CD4-positive, alpha-beta memory T cell (primary cell): ENCODE results near the gene HS2ST1. TPM values are rescaled to one million over a fixed set of nuclear protein-coding genes. Genes with fewer than 3 reads are reported as not detected.

ENCODE experiments used
- CTCF ChIA-PET: fragments of 350-600 bp; sonication (Branson Sonifier 250); formaldehyde crosslinking; loops from one replicate; lab custom pipeline; 2021; ENCODE audit warnings: inconsistent platforms; ENCODE audit not compliant: partially characterized antibody; lab: Charles Lee
- POLR2A ChIA-PET: fragments of 350-600 bp; sonication (Branson Sonifier 250); formaldehyde crosslinking; loops from one replicate; lab custom pipeline; 2021; ENCODE audit not compliant: partially characterized antibody; lab: Charles Lee
- DNase-seq, 5 donors: peaks; one replicate each; pipeline versions ENCODE4 v3.0.0 to v3.0.0-alpha.2; 2020 to 2022; ENCODE audit warnings: mixed read lengths in 1 of 5
- H3K27ac ChIP-seq: one replicate; pipeline ENCODE4 v1.7.0; 2013; ENCODE audit warnings: low read depth, low read length
- H3K27me3 ChIP-seq: 2 replicates; pipeline ENCODE4 v1.7.0; 2013; ENCODE audit warnings: mild to moderate bottlenecking, low read length, moderate library complexity; ENCODE audit not compliant: insufficient read depth
- H3K36me3 ChIP-seq: 2 replicates; pipeline ENCODE4 v1.7.0; 2013; ENCODE audit warnings: mild to moderate bottlenecking, low read length, moderate library complexity; ENCODE audit not compliant: insufficient read depth
- H3K4me1 ChIP-seq: 2 replicates; pipeline ENCODE4 v1.7.0; 2013; ENCODE audit warnings: mild to moderate bottlenecking, low read length, moderate library complexity; ENCODE audit not compliant: insufficient read depth
- H3K4me3 ChIP-seq, 2 donors: one replicate each; pipeline ENCODE4 v1.7.0; 2013; ENCODE audit warnings: low read length in 2 of 2, mild to moderate bottlenecking in 1 of 2
- H3K9me3 ChIP-seq, 2 donors: one replicate each; pipeline ENCODE4 v1.7.0; 2013; ENCODE audit warnings: low read length in 2 of 2, control low read depth in 1 of 2; ENCODE audit not compliant: control insufficient read depth in 1 of 2
- H3K27ac Mint-ChIP-seq, 7 donors: one replicate each; pipeline ENCODE4 v1.8.0; 2020 to 2021; ENCODE audit warnings: mixed read lengths in 7 of 7, mild to moderate bottlenecking in 6 of 7, inconsistent platforms in 3 of 7, moderate library complexity in 3 of 7
- H3K27me3 Mint-ChIP-seq, 2 donors: one replicate each; pipeline ENCODE4 v1.8.0; 2020 to 2021; ENCODE audit warnings: mixed read lengths in 2 of 2
- H3K36me3 Mint-ChIP-seq, 2 donors: one replicate each; pipeline ENCODE4 v1.8.0; 2020 to 2021; ENCODE audit warnings: mixed read lengths in 2 of 2, inconsistent platforms in 1 of 2, mild to moderate bottlenecking in 1 of 2
- H3K4me1 Mint-ChIP-seq, 4 donors: one replicate each; pipeline ENCODE4 v1.8.0; 2020 to 2021; ENCODE audit warnings: mixed read lengths in 4 of 4, mild to moderate bottlenecking in 1 of 4
- H3K4me3 Mint-ChIP-seq, 8 donors: one replicate each; pipeline ENCODE4 v1.8.0; 2020 to 2021; ENCODE audit warnings: mixed read lengths in 8 of 8, mild to moderate bottlenecking in 7 of 8, moderate library complexity in 6 of 8, inconsistent platforms in 3 of 8
- H3K9me3 Mint-ChIP-seq, 8 donors: one replicate each; pipeline ENCODE4 v1.8.0; 2020 to 2021; ENCODE audit warnings: mixed read lengths in 8 of 8, mild to moderate bottlenecking in 5 of 8, inconsistent platforms in 3 of 8, moderate library complexity in 1 of 8
- intact Hi-C: fragments of 100-400 bp; cut with micrococcal nuclease; formaldehyde crosslinking; loops from one replicate; pipeline ENCODE4 v1.15.1; 2023
- polyA plus RNA-seq, 2 donors: library from polyadenylated mRNA; unstranded; fragments of 300-500 nt; fragmentation: Illumina TruSeq; gene quantifications; one replicate each; pipeline ENCODE4 v1.2.3, GENCODE V29; 2021
- total RNA-seq, 2 experiments: library from RNA; stranded (reverse); gene quantifications; one replicate each; pipeline ENCODE4 v1.2.3, GENCODE V29; 2021

The HS2ST1 gene
- total and polyA plus RNA-seq, 4 experiments from 2014 or later, result 5.4 to 15.8 (median 11.2) TPM

DNA sequence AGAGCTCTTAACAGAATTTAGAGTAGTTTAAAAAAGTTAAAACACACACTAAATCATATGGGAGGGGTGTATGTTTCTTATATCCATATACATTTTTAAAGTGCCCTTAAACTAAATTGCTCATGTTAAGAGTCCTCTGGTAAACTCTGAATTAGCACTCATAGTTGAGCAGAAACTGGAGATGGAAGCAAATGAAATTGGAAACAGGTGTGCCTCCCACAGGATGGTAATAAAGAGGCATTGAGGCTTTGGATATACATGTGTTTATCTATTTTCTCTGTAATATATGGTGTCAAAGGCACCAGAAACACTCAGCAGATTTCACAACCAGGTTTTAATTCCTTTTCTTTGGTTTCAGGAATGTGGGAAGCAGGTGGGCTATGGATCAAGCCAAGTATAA is 188.6 kb downstream of the HS2ST1 start:
- Mint-ChIP-seq H3K36me3 (peaks cover 23 to 43% of the 10 kb centered on the region in 2 donors), H3K27me3 (no peaks in the 10 kb centered on the region), H3K4me1 (no peaks in the 10 kb centered on the region), H3K4me3 (no peak overlapping the region), H3K9me3 (peaks cover 0 to 10% (median 4%) of the 10 kb centered on the region in 8 donors), H3K27ac (no peak overlapping the region)
- no peak overlapping the region for H3K27ac ChIP-seq
- DNase-seq, result no peak
- H3K36me3 ChIP-seq, result no peaks in the 10 kb centered on the region
- ChIA-PET CTCF (interaction anchor here (1.1 kb wide), 1 partner anchor 28 kb away, joined by 3 read pairs; no protein-coding TSS in a partner anchor), POLR2A (no interaction called here)
- intact Hi-C loops, result no loop called here
- H3K4me3 ChIP-seq, result no peak overlapping the region
- H3K4me1 ChIP-seq, result no peaks in the 10 kb centered on the region
- peaks cover 0 to 4% of the 10 kb centered on the region in 2 donors for H3K9me3 ChIP-seq
- no peaks in the 10 kb centered on the region for H3K27me3 ChIP-seq

GRCh38 chr1:87104140-87104539 is 189.7 kb downstream of the HS2ST1 start:
- H3K4me1 Mint-ChIP-seq, result no peaks in the 10 kb centered on the region
- POLR2A ChIA-PET, result no interaction called here

GRCh38 chr1:87104945-87105344 is 190.5 kb downstream of the HS2ST1 start:
- H3K27me3 ChIP-seq, result no peaks in the 10 kb centered on the region
- peaks cover 0 to 4% of the 10 kb centered on the region in 2 donors for H3K9me3 ChIP-seq
- no peak overlapping the region for H3K27ac ChIP-seq
- intact Hi-C loops, result no loop called here
- H3K9me3 Mint-ChIP-seq, result peaks cover 0 to 10% (median 4%) of the 10 kb centered on the region in 8 donors
- no peak overlapping the region for H3K4me3 ChIP-seq
- no peak for DNase-seq
- H3K36me3 ChIP-seq, result no peaks in the 10 kb centered on the region
- H3K4me3 Mint-ChIP-seq, result no peak overlapping the region
- peaks cover 21 to 33% of the 10 kb centered on the region in 2 donors for H3K36me3 Mint-ChIP-seq
- H3K4me1 ChIP-seq, result no peaks in the 10 kb centered on the region
- POLR2A ChIA-PET, result no interaction called here
- H3K4me1 Mint-ChIP-seq, result no peaks in the 10 kb centered on the region
- CTCF ChIA-PET, result no interaction called here
- no peak overlapping the region for H3K27ac Mint-ChIP-seq
- no peaks in the 10 kb centered on the region for H3K27me3 Mint-ChIP-seq

More at GRCh38 chr1:87104140-87104539, 189.7 kb downstream of the HS2ST1 start:
- Mint-ChIP-seq H3K9me3 (peaks cover 0 to 10% (median 4%) of the 10 kb centered on the region in 8 donors), H3K27me3 (no peaks in the 10 kb centered on the region), H3K27ac (no peak overlapping the region), H3K4me3 (no peak overlapping the region), H3K36me3 (peaks cover 22 to 41% of the 10 kb centered on the region in 2 donors)
- CTCF ChIA-PET, result interaction anchor here (0.7 kb wide), 1 partner anchor 19 kb away, joined by 3 read pairs; no protein-coding TSS in a partner anchor
- H3K36me3 ChIP-seq, result no peaks in the 10 kb centered on the region
- H3K9me3 ChIP-seq, result peaks cover 0 to 4% of the 10 kb centered on the region in 2 donors
- intact Hi-C loops, result no loop called here
- no peak overlapping the region for H3K4me3 ChIP-seq
- H3K27me3 ChIP-seq, result no peaks in the 10 kb centered on the region
- no peak overlapping the region for H3K27ac ChIP-seq
- no peaks in the 10 kb centered on the region for H3K4me1 ChIP-seq
- no peak for DNase-seq

- intact Hi-C loops, result no loop called here
- Histone ChIP-seq H3K27me3 (no peaks in the 10 kb centered on the region), H3K4me1 (no peaks in the 10 kb centered on the region), H3K9me3 (no peaks in the 10 kb centered on the region), H3K27ac (no peak overlapping the region), H3K36me3 (no peaks in the 10 kb centered on the region), H3K4me3 (no peak overlapping the region)
- Mint-ChIP-seq H3K4me3 (no peak overlapping the region), H3K9me3 (peaks cover 0 to 4% (median 2%) of the 10 kb centered on the region in 8 donors), H3K36me3 (peaks cover 18 to 26% of the 10 kb centered on the region in 2 donors), H3K27me3 (no peaks in the 10 kb centered on the region), H3K27ac (no peak overlapping the region), H3K4me1 (peaks cover 0 to 2% (median 0%) of the 10 kb centered on the region in 4 donors)
- DNase-seq, result no peak
- ChIA-PET CTCF (interaction anchor here (1.1 kb wide), 1 partner anchor 24 kb away, joined by 3 read pairs; no protein-coding TSS in a partner anchor), POLR2A (no interaction called here)
These were observed 191.7 kb downstream of the HS2ST1 start for GRCh38 chr1:87106144-87106543.

DNA sequence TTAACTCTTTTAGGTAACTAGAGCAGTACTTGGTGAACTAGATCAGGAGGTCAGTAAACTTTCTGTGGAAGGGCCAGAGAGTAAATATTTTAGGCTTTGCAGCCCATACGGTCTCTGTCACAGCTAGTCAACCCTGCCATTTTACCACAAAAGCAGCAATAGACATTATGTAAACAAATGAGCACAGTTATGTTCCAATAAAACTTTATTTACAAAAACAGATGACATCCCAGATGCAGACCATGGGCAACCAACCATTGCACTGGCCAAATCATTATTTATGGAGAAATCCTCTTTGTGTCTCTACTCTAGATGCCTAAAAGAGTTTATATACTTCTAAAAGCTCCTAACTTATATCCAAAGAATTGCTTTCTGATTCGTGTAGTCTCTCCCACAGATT is 192.4 kb downstream of the HS2ST1 start:
- no peak for DNase-seq
- intact Hi-C loops, result no loop called here
- Mint-ChIP-seq H3K36me3 (peaks cover 13 to 20% of the 10 kb centered on the region in 2 donors), H3K9me3 (no peaks in the 10 kb centered on the region), H3K27me3 (no peaks in the 10 kb centered on the region), H3K4me3 (no peak overlapping the region), H3K27ac (no peak overlapping the region), H3K4me1 (peaks cover 0 to 2% (median 0%) of the 10 kb centered on the region in 4 donors)
- Histone ChIP-seq H3K36me3 (no peaks in the 10 kb centered on the region), H3K27ac (no peak overlapping the region), H3K4me1 (no peaks in the 10 kb centered on the region), H3K4me3 (no peak overlapping the region), H3K27me3 (no peaks in the 10 kb centered on the region), H3K9me3 (no peaks in the 10 kb centered on the region)
- CTCF ChIA-PET, result interaction anchor here (1.1 kb wide), 1 partner anchor 23 kb away, joined by 3 read pairs; no protein-coding TSS in a partner anchor
- POLR2A ChIA-PET, result no interaction called here

GRCh38 chr1:87108228-87108627 is 193.8 kb downstream of the HS2ST1 start:
- no peaks in the 10 kb centered on the region for H3K9me3 ChIP-seq
- H3K4me3 ChIP-seq, result no peak overlapping the region
- no peaks in the 10 kb centered on the region for H3K27me3 ChIP-seq
- intact Hi-C loops, result no loop called here
- Mint-ChIP-seq H3K36me3 (peaks cover 10 to 15% of the 10 kb centered on the region in 2 donors), H3K4me3 (no peak overlapping the region), H3K27ac (no peak overlapping the region), H3K27me3 (no peaks in the 10 kb centered on the region), H3K4me1 (peaks cover 0 to 2% (median 0%) of the 10 kb centered on the region in 4 donors), H3K9me3 (no peaks in the 10 kb centered on the region)
- DNase-seq, result no peak
- H3K27ac ChIP-seq, result no peak overlapping the region
- no peaks in the 10 kb centered on the region for H3K4me1 ChIP-seq
- POLR2A ChIA-PET, result no interaction called here
- no peaks in the 10 kb centered on the region for H3K36me3 ChIP-seq
- CTCF ChIA-PET, result interaction anchor here (0.8 to 0.9 kb wide), 2 partner anchors 9 to 18 kb away, joined by 3 read pairs; no protein-coding TSS in a partner anchor

- H3K27ac Mint-ChIP-seq, result no peak overlapping the region
- intact Hi-C loops, result no loop called here
- Histone ChIP-seq H3K27me3 (no peaks in the 10 kb centered on the region), H3K4me1 (no peaks in the 10 kb centered on the region), H3K9me3 (no peaks in the 10 kb centered on the region), H3K4me3 (no peak overlapping the region), H3K36me3 (no peaks in the 10 kb centered on the region), H3K27ac (no peak overlapping the region)
- POLR2A ChIA-PET, result no interaction called here
- DNase-seq, result no peak
- CTCF ChIA-PET, result interaction anchor here (0.8 to 0.9 kb wide), 2 partner anchors 8 to 18 kb away, joined by 3 read pairs; no protein-coding TSS in a partner anchor
- no peaks in the 10 kb centered on the region for H3K9me3 Mint-ChIP-seq
- H3K27me3 Mint-ChIP-seq, result no peaks in the 10 kb centered on the region
- no peak overlapping the region for H3K4me3 Mint-ChIP-seq
- H3K4me1 Mint-ChIP-seq, result peaks cover 0 to 2% (median 0%) of the 10 kb centered on the region in 4 donors
- H3K36me3 Mint-ChIP-seq, result peaks cover 6 to 12% of the 10 kb centered on the region in 2 donors
These were observed 194.5 kb downstream of the HS2ST1 start for GRCh38 chr1:87108814-87109411.
